AG04449 (cell line): ENCODE results near the gene MYOZ2.

Experiments used
- CTCF ChIA-PET: fragments of 350-600 bp; formaldehyde crosslinking; extraction: SDS; loops from one replicate; lab custom pipeline; 2021; ENCODE audit warnings: antibody characterized with exemption; lab: Yijun Ruan, JAX
- POLR2A ChIA-PET: fragments of 400-600, 350-600 bp; formaldehyde crosslinking; extraction: SDS; loops from one replicate; lab custom pipeline; 2020; ENCODE audit warnings: antibody characterized with exemption, inconsistent platforms; lab: Yijun Ruan, JAX
- DNase-seq: peaks from one replicate; pipeline ENCODE4 v3.0.0-alpha.2; 2010; ENCODE audit warnings: low read depth, low spot score
- H3K4me3 ChIP-seq: 2 replicates; pipeline ENCODE4 v1.5.1; 2011; ENCODE audit warnings: low read depth, mild to moderate bottlenecking, control low read depth, low read length
- TF ChIP-seq, protein P1 (sequence below): IDR thresholded peaks from one replicate; pipeline ENCODE4 v1.5.1; 2011; ENCODE audit warnings: mild to moderate bottlenecking, moderate library complexity, low read length, control low read depth, inconsistent platforms; ENCODE audit not compliant: insufficient read depth; ENCODE audit errors: missing control alignments

The MYOZ2 gene

GRCh38 chr4:119209077-119209476, 73.4 kb downstream of the MYOZ2 start:
- no peak overlapping the region for H3K4me3 ChIP-seq
- POLR2A ChIA-PET: interaction anchor here (0.8 to 1.0 kb wide), 2 partner anchors 168 to 183 kb away, joined by 3 read pairs; no protein-coding TSS in a partner anchor
- CTCF ChIA-PET: interaction anchor here (2.3 kb wide), 1 partner anchor 167 kb away, joined by 5 read pairs; no protein-coding TSS in a partner anchor
- TF ChIP-seq, protein P1, sequence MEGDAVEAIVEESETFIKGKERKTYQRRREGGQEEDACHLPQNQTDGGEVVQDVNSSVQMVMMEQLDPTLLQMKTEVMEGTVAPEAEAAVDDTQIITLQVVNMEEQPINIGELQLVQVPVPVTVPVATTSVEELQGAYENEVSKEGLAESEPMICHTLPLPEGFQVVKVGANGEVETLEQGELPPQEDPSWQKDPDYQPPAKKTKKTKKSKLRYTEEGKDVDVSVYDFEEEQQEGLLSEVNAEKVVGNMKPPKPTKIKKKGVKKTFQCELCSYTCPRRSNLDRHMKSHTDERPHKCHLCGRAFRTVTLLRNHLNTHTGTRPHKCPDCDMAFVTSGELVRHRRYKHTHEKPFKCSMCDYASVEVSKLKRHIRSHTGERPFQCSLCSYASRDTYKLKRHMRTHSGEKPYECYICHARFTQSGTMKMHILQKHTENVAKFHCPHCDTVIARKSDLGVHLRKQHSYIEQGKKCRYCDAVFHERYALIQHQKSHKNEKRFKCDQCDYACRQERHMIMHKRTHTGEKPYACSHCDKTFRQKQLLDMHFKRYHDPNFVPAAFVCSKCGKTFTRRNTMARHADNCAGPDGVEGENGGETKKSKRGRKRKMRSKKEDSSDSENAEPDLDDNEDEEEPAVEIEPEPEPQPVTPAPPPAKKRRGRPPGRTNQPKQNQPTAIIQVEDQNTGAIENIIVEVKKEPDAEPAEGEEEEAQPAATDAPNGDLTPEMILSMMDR: no peak
- DNase-seq: no peak

DNA sequence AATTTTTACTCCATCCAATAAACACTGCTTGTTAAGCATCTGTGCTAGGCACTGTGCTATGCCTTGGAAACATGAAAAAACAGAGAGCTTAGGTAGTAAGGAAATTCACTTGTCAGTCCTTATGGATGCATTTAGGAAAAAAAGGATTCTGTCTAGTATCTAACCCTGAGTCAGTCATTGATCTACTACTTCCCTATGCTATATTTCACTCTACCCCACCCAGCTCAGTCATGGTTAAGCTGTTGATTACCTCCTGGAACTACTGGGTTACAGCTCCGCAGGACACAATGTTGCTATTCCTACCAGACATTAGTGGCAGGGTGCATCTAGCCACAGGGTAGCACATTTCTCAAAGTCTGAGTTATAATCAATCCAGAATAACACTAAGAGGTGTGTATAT, 74.0 kb downstream of the MYOZ2 start:
- TF ChIP-seq, protein P1: no peak
- no peak for DNase-seq
- H3K4me3 ChIP-seq: no peak overlapping the region
- ChIA-PET CTCF (interaction anchor here (2.3 kb wide), 1 partner anchor 167 kb away, joined by 5 read pairs; no protein-coding TSS in a partner anchor), POLR2A (interaction anchor here (0.8 to 1.0 kb wide), 2 partner anchors 169 to 184 kb away, joined by 3 read pairs; no protein-coding TSS in a partner anchor)

DNA sequence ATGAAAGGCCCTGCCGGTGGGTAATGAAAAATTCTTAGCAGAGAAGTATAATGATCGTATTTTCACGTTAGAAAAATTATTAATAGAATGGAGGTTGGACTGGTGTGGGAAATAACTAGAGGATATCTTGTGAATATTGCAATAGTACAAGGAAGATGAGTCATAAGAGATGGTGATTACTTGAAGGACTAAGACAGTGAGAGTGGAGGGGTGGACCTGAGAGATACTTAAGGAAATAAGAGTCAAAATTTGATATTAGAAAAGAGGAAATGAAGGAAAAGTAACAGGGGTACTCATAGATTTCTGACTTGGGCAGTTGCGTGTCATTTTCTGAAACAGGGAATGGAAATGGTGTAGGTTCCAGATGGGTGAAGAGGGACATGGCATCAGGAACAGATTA, 75.1 kb downstream of the MYOZ2 start:
- POLR2A ChIA-PET: no interaction called here
- CTCF ChIA-PET: no interaction called here
- H3K4me3 ChIP-seq: no peak overlapping the region
- DNase-seq: no peak
- TF ChIP-seq, protein P1: no peak

- no peak for DNase-seq
- TF ChIP-seq, protein P1: no peak
- peak overlapping the region; percentile 91 for H3K4me3 ChIP-seq
- POLR2A ChIA-PET: no interaction called here
- CTCF ChIA-PET: interaction anchor here (1.0 to 3.9 kb wide), 3 partner anchors 124 to 170 kb away, joined by 3 to 27 read pairs (median 9); no protein-coding TSS in a partner anchor
Measured at GRCh38 chr4:119211867-119212233, 76.2 kb downstream of the MYOZ2 start.

DNA sequence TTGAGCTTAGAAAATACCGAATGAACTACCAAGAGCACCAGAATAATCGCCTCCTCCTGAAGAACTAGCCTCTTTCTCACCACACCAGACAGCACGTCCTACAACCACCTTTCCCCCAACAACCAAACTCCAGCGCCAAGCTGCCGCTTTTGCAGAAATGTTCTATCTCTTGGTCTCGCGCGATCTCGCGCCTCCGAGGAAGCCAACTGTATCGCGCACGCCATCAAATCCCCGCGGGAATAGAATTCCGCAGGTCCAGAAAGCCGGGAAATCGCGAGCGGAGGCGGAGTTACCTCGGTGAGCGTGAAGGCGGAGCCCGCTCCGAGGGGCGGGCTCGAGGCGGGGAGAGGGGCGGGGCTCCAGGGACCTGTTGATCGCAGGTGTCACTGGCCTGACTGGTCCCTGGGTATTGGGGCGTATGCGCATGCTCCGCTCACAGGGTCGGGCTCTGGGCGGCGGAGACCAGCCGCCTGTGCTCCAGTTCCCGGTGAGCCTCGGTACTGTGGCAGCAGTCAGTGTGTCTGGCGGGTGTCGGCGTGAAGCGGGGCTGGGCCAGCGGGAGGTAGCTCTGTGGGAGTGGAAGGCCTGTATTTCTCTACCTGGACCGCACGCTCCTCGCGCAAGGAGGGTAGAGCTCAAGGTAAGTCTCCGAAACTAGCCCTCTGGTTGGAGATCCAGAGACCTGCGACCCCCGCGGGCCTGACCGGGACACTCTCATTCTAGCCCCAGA, 76.8 kb downstream of the MYOZ2 start, which contains the start of gene USP53:
Gene USP53, plus strand, starts transcription at position 480 of the 730 bp plus-strand sequence. CDS start 27,047 bp downstream, outside the sequence.
- peak within 1 kb of the TSS; percentile 91 for H3K4me3 ChIP-seq
- TF ChIP-seq, protein P1: no peak
- POLR2A ChIA-PET: interaction anchor here (1.4 to 1.5 kb wide), 2 partner anchors 87 to 172 kb away, joined by 10 to 12 read pairs; a partner anchor contains a TSS
- CTCF ChIA-PET: interaction anchor here (0.8 to 3.9 kb wide), 11 partner anchors 10 to 170 kb away, joined by 3 to 27 read pairs (median 4); no protein-coding TSS in a partner anchor
- peak; percentile 82 for DNase-seq
